Right renal pelvis (tissue), 4 donors: Measurements from ENCODE around the gene LCN6. TPM values are rescaled to one million over a fixed set of nuclear protein-coding genes. Genes with fewer than 3 reads are reported as not detected.
"Not testable (repeated sequence)": the region's sequence is repeated elsewhere in the genome, so short reads cannot be mapped to it uniquely, and the experiment has no call there.

Experiments
- DNase-seq, 4 donors: peaks; one replicate each; pipeline ENCODE4 v3.0.0-alpha.2; 2013; ENCODE audit warnings: low read depth in 4 of 4, low spot score in 3 of 4, missing footprints in 1 of 4
- polyA plus RNA-seq, 4 donors: library from polyadenylated mRNA; unstranded; fragments of 120-200 nt; gene quantifications; one replicate each; pipeline ENCODE4 v1.2.1, GENCODE V29; 2013; ENCODE audit not compliant: insufficient read length in 4 of 4

The LCN6 gene
- polyA plus RNA-seq, 4 donors: 0.34 TPM; not detected in 3

DNA sequence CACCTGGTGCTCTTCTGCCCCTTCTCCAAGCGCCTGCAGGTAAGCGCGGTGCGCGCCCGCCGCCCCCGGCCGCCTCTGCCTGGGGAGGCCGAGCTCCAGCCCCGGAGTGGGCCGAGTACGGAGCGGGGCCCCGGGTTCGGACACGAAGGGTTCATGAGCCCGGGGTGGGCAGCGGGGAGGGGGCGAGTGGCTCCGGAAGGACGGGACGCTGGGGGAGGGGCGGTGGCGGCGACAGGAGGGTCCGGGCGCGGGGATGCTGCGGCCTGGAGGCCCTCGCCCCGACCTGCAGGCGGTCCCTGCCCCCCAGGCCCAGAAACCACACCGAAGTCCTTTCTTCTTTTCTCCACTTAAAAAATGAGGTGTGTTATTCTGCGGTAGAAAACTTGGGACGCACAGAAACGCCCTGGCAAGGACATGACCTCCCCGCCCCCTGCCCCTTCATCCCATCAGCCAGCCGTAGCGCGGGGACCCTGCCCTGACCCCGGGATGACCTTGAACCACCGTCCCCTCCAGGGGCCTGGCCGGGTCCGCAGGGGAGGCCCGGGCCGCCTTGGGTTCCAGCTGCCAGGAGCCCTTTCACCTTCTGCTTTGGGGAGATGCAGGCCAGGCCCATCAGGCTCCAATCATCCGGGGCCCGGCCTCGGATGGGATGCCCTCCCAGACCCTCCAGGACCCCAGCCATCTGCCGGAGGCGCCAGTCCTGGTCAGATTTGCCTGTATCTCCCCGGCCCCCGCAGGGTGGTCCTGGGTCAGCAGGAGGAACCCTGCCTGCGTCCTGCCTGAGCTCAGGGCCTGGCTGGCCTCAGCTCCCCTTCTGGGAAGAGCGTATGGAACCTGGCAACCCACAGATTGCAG, 35.4 kb downstream of the LCN6 start:
- DNase-seq: no peak

DNA sequence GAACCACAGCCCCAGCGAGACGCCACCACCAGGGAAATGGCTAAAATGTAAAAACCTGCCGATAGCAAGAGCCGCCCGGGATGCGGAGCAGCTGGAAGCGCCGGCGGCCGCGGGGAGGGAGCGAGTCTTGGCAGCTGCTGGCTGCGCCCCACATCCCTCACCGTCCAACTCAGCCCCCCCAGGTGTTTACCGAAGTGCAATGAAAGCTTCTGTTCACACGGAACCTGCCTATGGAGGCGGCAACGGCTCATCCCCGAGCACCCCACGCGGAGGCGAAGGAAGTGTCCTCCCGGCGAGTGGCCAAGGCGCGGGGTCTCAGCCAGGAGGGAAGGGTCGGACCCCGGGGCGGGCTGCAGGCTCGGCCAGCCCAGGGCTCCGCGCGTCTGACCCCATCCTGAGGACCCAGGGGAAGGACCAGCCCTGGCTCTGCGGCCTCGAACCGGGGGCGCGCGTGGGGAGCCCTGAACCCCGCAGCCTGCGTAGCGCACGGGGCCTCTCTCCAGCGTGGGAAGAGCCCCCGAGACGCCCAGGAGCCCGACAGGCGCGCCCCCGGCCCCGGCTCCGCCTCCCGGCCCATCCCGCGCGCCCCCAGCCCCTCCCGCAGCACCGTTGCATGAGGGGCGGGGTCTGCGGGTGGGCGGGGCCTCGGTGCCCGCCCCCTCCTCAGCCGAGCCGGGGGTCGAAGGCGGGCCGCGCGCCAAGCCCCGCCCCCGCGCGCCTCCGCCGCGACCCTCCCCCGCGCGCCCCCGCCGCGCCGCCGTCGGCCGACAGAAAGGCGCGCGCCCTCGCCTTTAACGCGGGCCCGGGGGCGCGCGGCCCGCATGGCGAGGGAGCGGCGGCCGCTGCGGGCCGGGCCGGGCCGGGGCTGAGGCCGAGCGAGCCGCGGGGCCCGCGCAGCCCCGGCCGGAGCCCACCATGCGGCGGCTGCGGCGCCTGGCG, 36.3 kb downstream of the LCN6 start, which contains the start of gene DIPK1B:
Gene DIPK1B, plus strand, starts transcription at position 822 of the 939 bp plus-strand sequence. Its CDS starts 94 bp downstream, at position 916.
- DNase-seq: no peak

DNA sequence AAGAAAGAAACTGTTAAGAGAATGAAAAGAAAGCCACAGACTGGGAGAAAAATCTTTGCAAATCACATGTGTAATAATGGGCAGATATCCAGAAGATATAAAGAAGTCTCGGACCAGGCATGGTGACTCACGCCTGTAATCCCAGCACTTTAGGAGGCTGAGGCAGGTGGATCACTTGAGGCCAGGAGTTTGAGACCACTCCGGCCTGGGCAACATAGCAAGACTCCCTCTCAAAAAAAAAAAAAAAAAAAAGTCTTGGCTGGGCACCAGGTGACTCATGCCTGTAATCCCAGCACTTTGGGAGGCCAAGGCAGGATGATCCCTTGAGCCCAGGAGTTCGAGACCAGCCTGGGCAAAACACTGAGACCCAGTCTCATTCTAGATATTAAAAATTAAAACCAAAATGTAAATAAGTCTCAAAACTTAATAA, 37.1 kb downstream of the LCN6 start:
- not testable (repeated sequence) for DNase-seq

DNA sequence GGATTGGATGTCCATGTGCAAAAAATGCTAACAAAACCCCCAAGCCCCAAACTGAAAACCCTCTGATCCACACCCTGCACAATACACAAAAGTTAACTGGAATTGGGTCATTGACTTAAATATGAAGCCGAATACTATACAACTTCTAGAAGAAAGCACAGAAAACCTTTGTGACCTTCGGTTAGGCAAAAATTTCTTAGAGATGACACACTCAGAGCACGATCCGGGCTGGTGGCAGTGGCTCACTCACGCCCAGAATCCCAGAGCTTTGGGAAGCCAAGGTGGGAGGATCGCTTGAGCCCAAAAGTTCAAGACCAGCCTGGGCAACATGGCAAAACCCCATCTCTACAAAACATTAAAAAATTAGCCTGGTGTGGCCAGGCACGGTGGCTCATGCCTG, 37.8 kb downstream of the LCN6 start:
- no peak for DNase-seq

DNA sequence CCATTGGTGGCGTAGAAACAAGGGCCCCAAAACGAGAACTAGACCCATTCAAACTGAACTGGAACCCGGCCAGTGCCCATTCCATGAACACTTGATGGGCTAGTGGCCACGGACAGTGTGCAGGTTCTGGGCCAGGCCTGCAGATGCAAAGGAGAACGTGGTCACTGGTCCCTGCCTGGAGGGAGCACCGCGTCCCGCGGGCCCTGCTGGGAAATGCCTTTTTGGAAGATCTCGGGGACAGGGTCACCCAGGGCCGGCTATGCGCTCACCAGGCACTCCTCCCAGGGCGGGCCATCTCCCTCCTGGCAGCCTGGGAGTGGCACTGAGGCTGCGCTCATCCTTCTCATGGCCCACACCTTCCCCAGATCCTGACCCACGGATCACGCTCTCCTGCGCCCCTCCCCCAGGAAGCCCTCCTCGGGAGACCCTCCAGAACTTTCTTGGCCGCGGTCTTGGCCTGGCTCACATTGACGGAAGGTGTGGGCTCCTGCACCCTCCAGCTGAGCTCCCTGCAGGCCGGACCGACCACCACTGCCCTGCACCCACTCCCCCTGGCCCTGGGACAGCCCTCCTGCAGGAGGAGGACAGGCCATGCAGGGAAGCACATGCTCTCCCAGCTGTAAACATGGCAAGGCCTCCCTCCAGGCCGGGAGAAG, 38.7 kb downstream of the LCN6 start:
- DNase-seq: no peak

DNA sequence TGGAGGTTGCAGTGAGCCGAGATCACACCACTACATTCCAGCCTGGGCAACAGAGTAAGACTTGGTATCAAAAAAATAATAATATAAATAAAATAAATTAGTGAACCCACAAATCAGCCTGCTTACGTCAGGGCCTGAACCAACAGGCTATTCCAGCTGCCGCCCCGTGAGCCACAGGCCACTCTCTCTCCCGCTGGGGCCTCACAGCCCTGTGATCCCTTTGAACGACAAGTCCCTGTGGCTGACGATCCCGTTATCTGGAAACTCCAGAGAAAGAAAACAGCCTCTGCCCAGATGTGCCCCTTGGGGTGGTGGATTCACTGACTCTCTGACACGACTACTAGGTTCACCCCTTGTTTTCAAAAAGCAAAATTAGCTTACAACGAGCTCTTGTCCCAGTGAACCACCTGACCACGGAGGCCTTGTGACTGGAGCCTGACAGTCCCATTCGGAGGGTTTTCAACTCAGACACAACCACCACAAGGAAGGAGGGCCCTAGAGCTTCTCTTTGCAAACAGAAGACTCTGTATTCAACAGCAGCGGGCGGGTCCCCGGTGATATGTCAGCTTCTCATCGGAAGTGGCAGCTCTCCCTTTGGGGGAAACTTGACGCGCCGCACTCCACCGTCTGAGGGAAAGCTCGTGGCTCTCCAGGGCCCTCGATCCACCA, 40.3 kb downstream of the LCN6 start:
- DNase-seq: no peak

DNA sequence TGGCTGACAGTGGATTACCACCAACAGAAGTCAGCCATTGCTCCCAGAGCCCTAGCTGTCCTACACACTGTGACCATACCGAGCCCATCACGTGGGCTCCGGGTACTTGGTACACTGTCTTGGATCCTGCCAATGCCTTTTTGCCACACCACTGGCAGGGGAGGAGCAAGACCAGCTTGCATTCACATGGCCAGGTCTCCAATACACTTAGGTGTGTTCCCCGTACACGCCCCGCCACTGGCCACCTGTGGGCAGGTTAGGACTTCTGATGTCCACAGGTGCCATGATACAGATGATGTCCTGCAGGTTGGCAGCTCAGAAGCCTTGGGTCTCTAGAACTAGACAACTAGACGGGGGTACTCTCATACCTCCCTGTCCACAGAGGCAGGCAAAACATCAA, 41.3 kb downstream of the LCN6 start:
- no peak for DNase-seq

DNA sequence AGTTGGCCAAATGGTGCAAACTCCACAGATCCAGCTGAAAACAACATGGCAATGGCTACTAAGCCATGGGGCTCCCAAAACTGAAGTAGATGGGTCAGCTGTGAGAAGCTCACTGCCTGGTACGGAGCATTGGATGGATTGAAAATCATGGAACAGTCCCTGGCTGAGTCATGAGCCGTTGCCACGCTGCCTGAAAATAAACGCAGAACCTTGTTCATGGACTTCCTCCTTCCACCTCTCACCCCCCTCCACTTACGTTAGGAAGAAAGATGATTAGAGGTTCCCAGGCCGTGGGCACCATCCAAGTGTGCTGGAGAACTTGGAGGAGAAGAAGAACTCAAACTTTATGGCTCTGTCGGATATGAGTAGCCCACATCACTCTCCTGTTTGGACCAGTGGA, 42.8 kb downstream of the LCN6 start:
- DNase-seq: no peak

DNA sequence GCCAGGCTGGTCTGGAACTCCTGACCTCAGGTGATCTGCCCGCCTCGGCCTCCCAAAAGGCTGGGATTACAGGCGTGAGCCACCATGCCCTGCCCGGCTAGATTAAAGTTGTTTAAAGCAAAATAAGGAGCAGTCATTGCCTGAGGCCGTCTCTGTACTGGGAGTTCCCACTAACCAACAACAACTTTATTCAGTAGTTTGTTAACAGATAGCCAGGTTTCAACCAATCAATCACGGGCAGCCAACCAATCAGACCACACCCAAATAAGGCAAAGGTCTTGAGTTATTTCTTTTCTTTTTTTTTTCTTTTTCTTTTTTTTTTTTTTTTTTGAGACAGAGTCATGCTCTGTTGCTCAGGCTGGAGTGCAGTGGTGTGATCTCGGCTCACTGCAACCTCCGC, 43.6 kb downstream of the LCN6 start:
- DNase-seq: not testable (repeated sequence)

DNA sequence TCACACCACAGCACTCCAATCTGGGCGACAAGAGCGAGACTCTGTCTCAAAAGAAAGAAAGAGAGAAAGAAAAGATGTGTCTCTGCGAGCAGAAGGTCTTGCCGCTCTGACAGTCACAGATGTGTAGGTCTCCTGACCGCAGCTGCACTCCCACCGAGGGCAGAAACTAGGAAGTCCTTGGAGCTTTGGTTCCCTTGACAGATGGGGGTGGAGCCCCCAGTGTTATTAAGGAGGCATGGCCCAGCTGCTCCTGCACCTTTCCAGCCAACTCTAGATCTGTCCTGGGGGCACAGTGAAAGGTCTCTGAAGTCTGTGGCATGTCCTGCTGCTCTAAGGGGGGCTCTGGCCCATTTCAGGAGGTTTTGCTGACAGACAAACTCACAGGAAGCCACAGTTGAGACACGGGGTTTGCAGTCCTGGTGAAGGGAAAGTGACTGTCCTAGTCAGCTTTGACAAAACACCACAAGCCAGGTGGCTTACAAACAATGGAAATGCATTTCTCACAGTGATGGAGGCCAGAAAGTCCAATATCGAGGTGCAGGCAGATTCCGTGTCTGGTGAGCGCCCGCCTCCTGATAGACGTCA, 45.0 kb downstream of the LCN6 start:
- DNase-seq: no peak

DNA sequence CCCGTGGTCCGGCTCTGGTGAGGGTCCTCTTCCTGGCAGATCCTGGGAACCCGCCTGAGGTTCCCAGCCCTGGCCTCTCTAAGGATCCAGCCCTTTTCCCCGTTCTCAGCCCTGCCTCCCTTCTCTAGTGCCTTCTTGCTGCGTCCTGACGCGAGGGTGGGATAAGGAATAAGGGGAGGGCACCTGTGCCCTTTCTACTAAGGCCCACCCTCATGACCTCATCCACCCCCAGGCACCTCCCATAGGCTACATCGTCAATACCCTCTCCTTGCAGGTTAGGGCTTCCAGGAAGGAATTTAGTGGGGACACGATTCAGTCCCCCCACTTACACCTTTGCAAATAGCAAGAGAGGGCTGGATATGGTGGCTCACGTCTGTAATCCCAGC, 46.7 kb downstream of the LCN6 start:
- DNase-seq: no peak

DNA sequence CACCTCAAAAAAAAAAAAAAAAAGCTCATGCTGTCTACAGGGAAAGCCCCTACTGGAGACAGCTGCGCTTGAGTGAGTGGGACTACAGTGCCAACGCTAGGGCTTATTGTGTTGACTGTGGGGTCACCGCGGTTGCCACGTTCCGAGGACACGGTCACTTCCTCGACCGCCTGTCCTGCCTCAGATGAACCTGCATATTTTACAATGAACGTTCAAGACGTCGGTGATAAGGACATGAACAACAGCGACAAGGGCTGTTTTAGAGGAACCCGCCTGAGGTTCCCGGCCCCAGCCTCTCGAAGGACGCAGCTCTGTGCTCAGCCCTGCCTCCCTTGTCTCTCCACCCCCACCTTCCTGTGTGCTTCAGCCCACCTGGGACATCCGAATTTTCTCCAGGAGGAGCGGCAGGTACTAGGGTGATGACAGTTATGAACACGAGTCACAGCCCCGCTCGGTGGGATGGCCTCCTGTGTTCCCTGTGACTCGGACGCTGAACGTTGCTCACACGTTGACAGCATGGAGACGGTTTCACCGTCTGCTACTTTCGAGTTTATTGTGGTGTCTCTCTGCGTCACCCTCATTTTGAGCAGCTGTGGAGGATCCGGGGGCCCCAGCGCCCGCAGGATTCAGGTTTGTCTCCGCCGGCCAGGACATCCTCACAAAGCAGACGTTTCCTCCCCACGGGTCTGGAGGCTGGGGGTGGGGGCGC, 47.2 kb downstream of the LCN6 start:
- no peak for DNase-seq

DNA sequence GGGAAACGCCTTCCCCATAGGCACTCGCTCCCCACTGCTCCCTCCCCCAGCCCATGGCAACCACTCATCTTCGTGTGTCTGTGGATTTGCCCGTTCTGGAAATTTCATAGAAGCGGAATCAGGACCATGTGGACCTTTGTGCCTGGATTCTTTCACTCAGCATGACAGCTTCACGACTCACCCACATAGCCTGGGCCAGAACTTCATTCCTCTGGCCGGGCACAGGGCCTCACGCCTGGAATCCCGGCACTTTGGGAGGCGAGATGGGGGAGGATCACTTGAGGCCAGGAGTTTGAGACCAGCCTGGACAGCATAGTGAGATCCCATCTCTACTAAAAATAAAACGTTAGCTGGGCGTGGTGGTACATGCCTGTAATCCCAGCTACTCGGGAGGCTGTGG, 48.0 kb downstream of the LCN6 start:
- DNase-seq: no peak

DNA sequence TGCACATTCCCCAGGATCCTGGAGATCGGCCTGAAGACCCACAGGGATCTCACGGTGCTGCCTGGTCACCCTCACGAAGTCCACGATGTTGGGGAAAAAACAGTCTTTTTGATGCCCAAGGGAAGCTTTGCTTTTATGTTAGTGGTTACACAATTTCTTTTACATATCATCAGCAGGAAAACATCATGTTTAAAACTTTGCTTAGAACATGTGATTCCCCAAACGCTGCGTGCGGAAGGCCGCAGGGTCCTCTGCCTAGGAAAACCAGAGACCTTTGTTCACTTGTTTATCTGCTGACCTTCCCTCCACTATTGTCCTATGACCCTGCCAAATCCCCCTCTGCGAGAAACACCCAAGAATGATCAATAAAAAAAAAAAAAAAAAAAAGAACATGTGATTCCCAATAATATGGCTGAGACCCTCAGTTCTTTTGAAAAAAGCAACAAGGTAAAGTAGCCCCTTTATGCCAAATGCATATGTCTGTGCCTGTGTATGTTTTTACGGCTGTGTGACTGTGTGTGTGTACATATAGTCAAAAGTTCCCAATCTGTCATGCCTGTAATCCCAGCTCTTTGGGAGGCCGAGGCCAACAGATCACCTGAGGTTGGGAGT, 49.6 kb downstream of the LCN6 start:
- no peak for DNase-seq

DNA sequence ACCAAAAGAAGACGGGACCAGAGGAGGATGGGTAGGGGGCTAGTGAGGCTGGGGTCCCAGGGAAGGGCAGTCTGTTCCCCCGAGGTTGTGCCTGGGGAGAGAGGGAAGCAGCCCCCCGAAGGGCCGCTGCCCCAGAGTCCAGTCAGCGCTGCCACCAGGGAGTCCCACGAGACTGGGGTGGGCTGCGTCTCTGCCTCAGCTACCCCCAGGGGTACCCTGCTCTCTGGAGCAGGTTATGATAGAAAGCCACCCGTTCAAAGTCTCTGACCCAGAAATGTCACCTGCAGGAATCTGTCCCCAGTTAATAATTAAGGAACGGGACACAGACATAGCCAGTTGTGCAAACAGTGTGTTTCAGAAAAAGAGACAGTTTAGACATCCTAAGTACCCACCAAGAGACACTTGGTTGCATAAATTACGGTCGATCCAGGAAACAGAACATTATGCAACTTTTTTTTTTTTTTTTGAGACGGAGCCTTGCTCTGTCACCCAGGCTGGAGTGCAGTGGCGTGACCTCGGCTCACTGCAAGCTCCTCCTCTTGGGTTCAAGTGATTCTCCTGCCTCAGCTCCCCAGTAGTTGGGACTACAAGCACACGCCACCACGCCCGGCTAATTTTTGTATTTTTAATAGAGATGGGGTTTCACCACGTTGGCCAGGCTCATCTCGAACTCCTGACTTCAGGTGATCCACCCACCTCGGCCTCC, 50.4 kb downstream of the LCN6 start:
- DNase-seq: no peak

DNA sequence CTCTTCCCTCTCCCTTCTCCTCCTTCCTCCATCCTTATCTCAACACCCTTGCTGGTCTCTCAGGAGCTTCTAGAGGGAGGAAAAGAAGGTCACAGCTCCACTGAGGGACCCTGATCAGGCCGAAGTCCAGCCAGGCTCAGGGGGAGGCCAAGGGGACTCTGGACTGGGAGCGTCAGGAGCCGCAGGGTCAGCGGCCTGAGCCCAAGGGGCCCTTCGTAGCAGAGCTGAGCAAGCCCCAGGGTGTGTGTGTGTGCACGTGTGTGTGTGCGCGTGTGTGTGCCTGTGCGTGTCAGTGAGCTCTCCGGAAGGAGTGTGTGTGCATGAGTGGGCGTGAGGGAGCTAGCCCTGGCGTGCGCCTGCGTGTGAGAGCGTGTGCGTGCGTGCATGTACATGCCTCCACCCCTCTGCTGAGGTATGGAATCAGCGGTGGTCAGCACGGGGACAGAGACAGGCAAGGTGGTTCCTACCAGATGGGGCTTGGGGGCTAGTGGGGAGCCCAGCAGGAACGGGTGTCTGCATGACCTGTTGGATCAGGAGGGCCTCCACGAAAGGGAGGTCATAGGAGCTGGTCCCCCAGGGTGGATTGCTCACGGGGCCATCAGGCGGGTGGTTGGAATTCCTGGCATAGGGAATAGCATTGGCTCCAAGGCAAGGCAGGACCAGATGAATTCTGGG, 51.0 kb downstream of the LCN6 start:
- no peak for DNase-seq

DNA sequence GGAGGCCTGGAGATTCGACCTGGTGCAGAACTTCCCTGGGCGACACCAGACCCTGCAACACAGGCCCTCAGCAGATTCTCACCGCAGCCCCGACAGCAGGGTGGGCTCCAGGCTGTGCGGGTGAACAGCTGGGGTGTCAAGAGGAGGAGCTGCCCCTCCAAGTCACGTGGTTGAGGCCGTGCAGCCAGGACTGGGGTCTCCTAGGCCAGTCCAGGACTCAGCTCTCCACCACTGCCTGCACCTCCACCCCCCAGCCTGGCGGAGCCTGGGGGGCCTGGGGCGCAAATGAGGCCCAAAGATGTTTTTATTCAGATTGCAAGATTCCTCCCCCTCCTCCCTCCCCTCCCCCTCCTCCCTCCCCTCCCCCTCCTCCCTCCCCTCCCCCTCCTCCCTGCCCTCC, 51.8 kb downstream of the LCN6 start:
- DNase-seq: no peak

DNA sequence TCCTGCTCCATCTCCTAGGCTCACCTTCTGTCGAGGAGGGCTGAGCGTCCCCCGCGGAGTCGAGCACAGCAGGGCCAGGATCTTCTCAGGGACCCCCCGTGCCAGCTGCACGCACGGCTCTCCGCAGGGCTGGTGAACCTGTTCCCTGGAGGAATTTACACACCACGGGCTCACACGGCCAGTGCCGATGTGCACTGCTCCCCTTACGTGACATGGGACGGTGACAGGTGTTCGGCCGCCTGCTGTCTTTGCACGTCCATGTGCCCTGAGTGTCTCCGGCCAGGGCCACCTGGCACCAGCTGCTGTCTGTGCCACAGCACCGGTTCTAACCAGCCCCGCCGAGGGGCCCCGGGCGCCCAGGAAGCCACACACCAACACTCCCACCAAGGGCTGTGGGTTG, 52.4 kb downstream of the LCN6 start:
- DNase-seq: no peak
